Motor neuron (in vitro differentiated cells): ENCODE measurements around the gene ST6GAL1. TPM values are rescaled to one million over a fixed set of nuclear protein-coding genes. Genes with fewer than 3 reads are reported as not detected.

Source experiments
- ATAC-seq, 8 experiments: fragments of 200-7000 bp; cut with Tn5 transposase; replicated peaks in 6 of 8; 2 replicates each; pipeline ENCODE4 v1.8.0; 2021; ENCODE audit warnings: mild to moderate bottlenecking in 8 of 8, moderate library complexity in 8 of 8
- H3K27ac ChIP-seq, 2 donors: fragments of 250-450 bp; sonication (Bioruptor Pico); 2 replicates each; pipeline ENCODE4 v1.9.0; 2021; ENCODE audit warnings: antibody characterized with exemption in 2 of 2, mild to moderate bottlenecking in 2 of 2, moderate library complexity in 1 of 2
- H3K4me1 ChIP-seq, 2 donors: fragments of 250-450 bp; sonication (Bioruptor Pico); replicated peaks in 1 of 2; 2 replicates each; pipeline ENCODE4 v1.6.1; 2021; ENCODE audit warnings: antibody characterized with exemption in 2 of 2, mild to moderate bottlenecking in 2 of 2, moderate library complexity in 1 of 2
- H3K4me3 ChIP-seq, 5 donors: fragments of 250-450 bp; sonication (Bioruptor Pico); 2 replicates each; pipeline ENCODE4 v1.9.0; 2021; ENCODE audit warnings: antibody characterized with exemption in 5 of 5, mild to moderate bottlenecking in 5 of 5, moderate library complexity in 4 of 5
- whole genome bisulfite sequencing, 10 experiments: fragments of 450-650 bp; shearing (Covaris generic); methylation state at CpG; one replicate each; pipeline ENCODE4 v1.0.0; 2022; 5-methylcytosine and 5-hydroxymethylcytosine counted together
- in situ Hi-C, 9 experiments: fragments of 400-800 bp; cut with MboI; loops; one replicate each; pipeline ENCODE4 v1.15.0; 2021; ENCODE audit warnings: low sequenced_read_pairs in 9 of 9, low pct_unique_long_range_greater_than_20kb in 2 of 9; ENCODE audit not compliant: unreplicated experiment in 9 of 9
- total RNA-seq, 8 experiments: library from RNA; unstranded; fragments of 300-600 nt; gene quantifications; 2 replicates each; pipeline versions ENCODE4 v1.2.3 to v1.2.4, GENCODE V29; 2022

The ST6GAL1 gene
- total RNA-seq, 8 experiments from 2014 or later = 0.71 to 32.9 (median 18.6) TPM

- H3K4me1 ChIP-seq = no peaks in the 10 kb centered on the region
- H3K4me3 ChIP-seq = no peak overlapping the region
- in situ Hi-C loops = no loop called here
- H3K27ac ChIP-seq = no peak overlapping the region
- WGBS, 10 experiments = 0 to 100% (median 46%) methylated on average over 2 of the region's 2 CpGs; no CpG with 5 or more reads in 2 of the 10 experiments
- ATAC-seq = peak in 2 of 8 experiments; percentile 33 to 39
These were observed 154.3 kb downstream of the ST6GAL1 start for GRCh38 chr3:187084580-187084979.

GRCh38 chr3:187085021-187085666 lies 154.8 kb downstream of the ST6GAL1 start:
- in situ Hi-C loops = no loop called here
- no peak overlapping the region for H3K4me3 ChIP-seq
- no peaks in the 10 kb centered on the region for H3K4me1 ChIP-seq
- no peak overlapping the region for H3K27ac ChIP-seq
- peak in 1 of 8 experiments; percentile 11 for ATAC-seq
- 20 to 93% (median 76%) methylated on average over 1 to 4 of the region's 5 CpGs; no CpG with 5 or more reads in 2 of the 10 experiments for WGBS, 10 experiments

GRCh38 chr3:187085933-187086332 lies 155.6 kb downstream of the ST6GAL1 start:
- in situ Hi-C loops = no loop called here
- no peak for ATAC-seq
- WGBS, 10 experiments = 80 to 100% (median 100%) methylated on average over 1 of the region's 1 CpG
- Histone ChIP-seq H3K4me1 (no peaks in the 10 kb centered on the region), H3K4me3 (no peak overlapping the region), H3K27ac (no peak overlapping the region)

- H3K4me3 ChIP-seq = no peak overlapping the region
- no peaks in the 10 kb centered on the region for H3K4me1 ChIP-seq
- no peak for ATAC-seq
- H3K27ac ChIP-seq = no peak overlapping the region
- WGBS, 10 experiments = 50 to 100% (median 95%) methylated on average over 1 to 3 of the region's 3 CpGs; no CpG with 5 or more reads in 3 of the 10 experiments
- in situ Hi-C loops = no loop called here
These were observed 156.5 kb downstream of the ST6GAL1 start for GRCh38 chr3:187086831-187087230.

- no peak overlapping the region for H3K27ac ChIP-seq
- WGBS, 10 experiments = 8 to 100% (median 93%) methylated on average over 1 of the region's 1 CpG; no CpG with 5 or more reads in 2 of the 10 experiments
- no peak overlapping the region for H3K4me3 ChIP-seq
- no peaks in the 10 kb centered on the region for H3K4me1 ChIP-seq
- no peak for ATAC-seq
- in situ Hi-C loops = no loop called here
These were observed 158.4 kb downstream of the ST6GAL1 start for GRCh38 chr3:187088701-187089100.

- 40 to 100% (median 100%) methylated on average over 1 of the region's 1 CpG; no CpG with 5 or more reads in 3 of the 10 experiments for WGBS, 10 experiments
- no peak for ATAC-seq
These were observed 163.0 kb downstream of the ST6GAL1 start for GRCh38 chr3:187093320-187093719.

GRCh38 chr3:187098923-187099512 lies 168.7 kb downstream of the ST6GAL1 start:
- no peak overlapping the region for H3K27ac ChIP-seq
- in situ Hi-C loops = no loop called here
- no peak for ATAC-seq
- WGBS, 10 experiments = 17 to 88% (median 46%) methylated on average over 1 to 2 of the region's 2 CpGs
- no peak overlapping the region for H3K4me3 ChIP-seq
- no peaks in the 10 kb centered on the region for H3K4me1 ChIP-seq

More at GRCh38 chr3:187093320-187093719, 163.0 kb downstream of the ST6GAL1 start:
- Histone ChIP-seq H3K4me3 (no peak overlapping the region), H3K27ac (no peak overlapping the region), H3K4me1 (no peaks in the 10 kb centered on the region)
- in situ Hi-C loops = no loop called here

GRCh38 chr3:187101184-187102072 lies 171.1 kb downstream of the ST6GAL1 start:
- in situ Hi-C loops = no loop called here

GRCh38 chr3:187102073-187102634 lies 171.8 kb downstream of the ST6GAL1 start:
- H3K4me1 ChIP-seq = no peaks in the 10 kb centered on the region
- in situ Hi-C loops = no loop called here
- H3K4me3 ChIP-seq = no peak overlapping the region
- H3K27ac ChIP-seq = no peak overlapping the region
- ATAC-seq = peak in 2 of 8 experiments; percentile 3 to 8
- 60 to 100% (median 100%) methylated on average over 1 of the region's 1 CpG; no CpG with 5 or more reads in 5 of the 10 experiments for WGBS, 10 experiments

More at GRCh38 chr3:187101184-187102072, 171.1 kb downstream of the ST6GAL1 start:
- no peaks in the 10 kb centered on the region for H3K4me1 ChIP-seq
- peak in 3 of 8 experiments; percentile 77 to 91 (median 82) for ATAC-seq
- WGBS, 10 experiments = 4 to 90% (median 49%) methylated on average over 1 to 6 of the region's 9 CpGs; no CpG with 5 or more reads in 1 of the 10 experiments
- H3K4me3 ChIP-seq = no peak overlapping the region
- H3K27ac ChIP-seq = no peak overlapping the region

GRCh38 chr3:187103251-187103650 lies 172.9 kb downstream of the ST6GAL1 start:
- in situ Hi-C loops = no loop called here
- no peak for ATAC-seq
- Histone ChIP-seq H3K4me1 (no peaks in the 10 kb centered on the region), H3K4me3 (no peak overlapping the region), H3K27ac (no peak overlapping the region)
- 79 to 100% (median 100%) methylated on average over 1 to 5 of the region's 5 CpGs; no CpG with 5 or more reads in 4 of the 10 experiments for WGBS, 10 experiments

GRCh38 chr3:187104342-187104741 lies 174.0 kb downstream of the ST6GAL1 start:
- no peaks in the 10 kb centered on the region for H3K4me1 ChIP-seq
- ATAC-seq = no peak
- 83 to 100% (median 88%) methylated on average over 1 to 7 of the region's 7 CpGs; no CpG with 5 or more reads in 5 of the 10 experiments for WGBS, 10 experiments
- H3K27ac ChIP-seq = no peak overlapping the region
- in situ Hi-C loops = no loop called here
- H3K4me3 ChIP-seq = no peak overlapping the region

- no peaks in the 10 kb centered on the region for H3K4me1 ChIP-seq
- no peak overlapping the region for H3K27ac ChIP-seq
- H3K4me3 ChIP-seq = no peak overlapping the region
- 71 to 95% (median 90%) methylated on average over 4 to 7 of the region's 7 CpGs; no CpG with 5 or more reads in 3 of the 10 experiments for WGBS, 10 experiments
- in situ Hi-C loops = no loop called here
- ATAC-seq = no peak
These were observed 174.6 kb downstream of the ST6GAL1 start for GRCh38 chr3:187104933-187105332.
